ENCODE data around the gene SYNE2. TPM values are rescaled to one million over a fixed set of nuclear protein-coding genes. Genes with fewer than 3 reads are reported as not detected.
"Not testable (repeated sequence)": the region's sequence is repeated elsewhere in the genome, so short reads cannot be mapped to it uniquely, and the experiment has no call there.

SYNE2 gene
- total RNA-seq, 2 donors from 2014 or later = 104 to 390 TPM

- 96% methylated on average over 8 of the region's 8 CpGs for WGBS
- no peak overlapping the region for H3K27ac ChIP-seq
- TF ChIP-seq CTCF (IDR thresholded peaks at IDR 0.05) (no peak), POLR2AphosphoS5 (IDR thresholded peaks at IDR 0.05) (no peak), POLR2A (IDR thresholded peaks at IDR 0.05) (no peak)
- intact Hi-C loops (cut with DNase I) = no loop called here
- no peak overlapping the region for H3K4me3 ChIP-seq
- no peaks in the 10 kb centered on the region for H3K36me3 ChIP-seq
- no peaks in the 10 kb centered on the region for H3K27me3 ChIP-seq (replicated peaks; ENCODE audit: insufficient read depth)
- H3K4me1 ChIP-seq (replicated peaks) = no peaks in the 10 kb centered on the region
- no peaks in the 10 kb centered on the region for H3K9me3 ChIP-seq
- no peak for DNase-seq (ENCODE audit: low spot score)
Observed at GRCh38 chr14:64170181-64170580, 317.4 kb downstream of the SYNE2 start.

- H3K27ac ChIP-seq = no peak overlapping the region
- no peak overlapping the region for H3K4me3 ChIP-seq
- no peak for DNase-seq (ENCODE audit: low spot score)
- no peaks in the 10 kb centered on the region for H3K36me3 ChIP-seq
- no peak for TF ChIP-seq POLR2A (IDR thresholded peaks at IDR 0.05)
- no peak for TF ChIP-seq POLR2AphosphoS5 (IDR thresholded peaks at IDR 0.05)
- TF ChIP-seq CTCF (IDR thresholded peaks at IDR 0.05) = no peak
- no peaks in the 10 kb centered on the region for H3K9me3 ChIP-seq
- WGBS = 94% methylated on average over 2 of the region's 2 CpGs
- intact Hi-C loops (cut with DNase I) = no loop called here
- H3K4me1 ChIP-seq (replicated peaks) = no peaks in the 10 kb centered on the region
- H3K27me3 ChIP-seq (replicated peaks; ENCODE audit: insufficient read depth) = no peaks in the 10 kb centered on the region
Observed at GRCh38 chr14:64174922-64175782, 322.3 kb downstream of the SYNE2 start.

GRCh38 chr14:64176330-64176729, 323.5 kb downstream of the SYNE2 start:
- no peaks in the 10 kb centered on the region for H3K36me3 ChIP-seq

GRCh38 chr14:64178814-64179213, 326.0 kb downstream of the SYNE2 start:
- Histone ChIP-seq H3K27me3 (replicated peaks; ENCODE audit: insufficient read depth) (no peaks in the 10 kb centered on the region), H3K4me3 (no peak overlapping the region), H3K9me3 (no peaks in the 10 kb centered on the region), H3K4me1 (replicated peaks) (no peaks in the 10 kb centered on the region), H3K27ac (no peak overlapping the region), H3K36me3 (no peaks in the 10 kb centered on the region)
- intact Hi-C loops (cut with DNase I) = no loop called here
- WGBS = 89% methylated on average over 3 of the region's 3 CpGs
- DNase-seq (ENCODE audit: low spot score) = no peak
- no peak for TF ChIP-seq CTCF (IDR thresholded peaks at IDR 0.05)
- no peak for TF ChIP-seq POLR2A (IDR thresholded peaks at IDR 0.05)
- no peak for TF ChIP-seq POLR2AphosphoS5 (IDR thresholded peaks at IDR 0.05)

More at GRCh38 chr14:64176330-64176729, 323.5 kb downstream of the SYNE2 start:
- TF ChIP-seq CTCF (IDR thresholded peaks at IDR 0.05) (no peak), POLR2A (IDR thresholded peaks at IDR 0.05) (no peak), POLR2AphosphoS5 (IDR thresholded peaks at IDR 0.05) (no peak)
- intact Hi-C loops (cut with DNase I) = no loop called here
- DNase-seq (ENCODE audit: low spot score) = no peak
- Histone ChIP-seq H3K4me3 (no peak overlapping the region), H3K27me3 (replicated peaks; ENCODE audit: insufficient read depth) (no peaks in the 10 kb centered on the region), H3K4me1 (replicated peaks) (no peaks in the 10 kb centered on the region), H3K9me3 (no peaks in the 10 kb centered on the region), H3K27ac (no peak overlapping the region)
- WGBS = 97% methylated on average over 2 of the region's 2 CpGs

GRCh38 chr14:64182908-64183307, 330.1 kb downstream of the SYNE2 start:
- H3K4me3 ChIP-seq; intact Hi-C loops (cut with DNase I): not testable (repeated sequence)
- 98% methylated on average over 39 of the region's 40 CpGs for WGBS

More at GRCh38 chr14:64182908-64183307, 330.1 kb downstream of the SYNE2 start:
- not testable (repeated sequence) for H3K36me3 ChIP-seq; H3K4me1 ChIP-seq (replicated peaks); H3K27ac ChIP-seq; H3K27me3 ChIP-seq (replicated peaks; ENCODE audit: insufficient read depth); DNase-seq (ENCODE audit: low spot score); H3K9me3 ChIP-seq

All from prostate gland (tissue), 2 donors.